ENCODE results near the gene NCBP1. TPM values are rescaled to one million over a fixed set of nuclear protein-coding genes. Genes with fewer than 3 reads are reported as not detected.

The NCBP1 gene
- total RNA-seq, 1 donor from 2014 or later = 55.9 TPM

DNA sequence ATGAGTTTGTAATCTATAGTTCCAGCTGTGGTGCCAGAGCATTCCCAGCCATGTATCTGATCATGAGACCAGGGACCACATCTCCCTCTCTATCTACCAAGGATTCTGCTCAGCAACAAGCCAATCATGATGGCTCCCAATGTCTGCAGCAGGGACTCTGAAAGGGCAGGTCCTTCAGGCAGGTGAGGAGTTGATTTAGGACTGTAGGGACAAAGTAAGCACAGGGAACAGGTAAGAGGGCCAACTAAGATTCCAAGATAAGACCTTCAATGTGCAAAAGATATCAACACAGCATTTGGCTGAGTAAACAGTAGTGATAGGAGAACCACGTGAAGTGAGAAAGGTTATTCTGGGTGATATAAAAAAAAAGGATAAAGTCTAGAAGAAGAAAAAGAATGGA, 55.0 kb downstream of the NCBP1 start:
- Histone ChIP-seq H3K79me2 (ENCODE audit: low read depth) (no peaks in the 10 kb centered on the region), H3K36me3 (peaks cover 9% of the 10 kb centered on the region), H4K20me1 (ENCODE audit: low read depth) (no peaks in the 10 kb centered on the region), H3K4me2 (no peak overlapping the region), H3K4me1 (no peaks in the 10 kb centered on the region), H3K27me3 (no peaks in the 10 kb centered on the region), H3F3A (ENCODE audit: low read depth) (peaks cover 6% of the 10 kb centered on the region), H3K9me3 (ENCODE audit: low read depth) (no peaks in the 10 kb centered on the region), H2AFZ (replicated peaks) (no peak overlapping the region), H3K9ac (no peak overlapping the region), H3K4me3 (no peak overlapping the region), H3K27ac (no peak overlapping the region)
- H3K27ac Mint-ChIP-seq = no peak overlapping the region
- DNase-seq (ENCODE audit: low spot score) = no peak
- H3K36me3 Mint-ChIP-seq = peaks cover 14% of the 10 kb centered on the region
- H3K9me3 Mint-ChIP-seq = no peaks in the 10 kb centered on the region
- H3K4me3 Mint-ChIP-seq = no peak overlapping the region
- TF ChIP-seq, protein P1, sequence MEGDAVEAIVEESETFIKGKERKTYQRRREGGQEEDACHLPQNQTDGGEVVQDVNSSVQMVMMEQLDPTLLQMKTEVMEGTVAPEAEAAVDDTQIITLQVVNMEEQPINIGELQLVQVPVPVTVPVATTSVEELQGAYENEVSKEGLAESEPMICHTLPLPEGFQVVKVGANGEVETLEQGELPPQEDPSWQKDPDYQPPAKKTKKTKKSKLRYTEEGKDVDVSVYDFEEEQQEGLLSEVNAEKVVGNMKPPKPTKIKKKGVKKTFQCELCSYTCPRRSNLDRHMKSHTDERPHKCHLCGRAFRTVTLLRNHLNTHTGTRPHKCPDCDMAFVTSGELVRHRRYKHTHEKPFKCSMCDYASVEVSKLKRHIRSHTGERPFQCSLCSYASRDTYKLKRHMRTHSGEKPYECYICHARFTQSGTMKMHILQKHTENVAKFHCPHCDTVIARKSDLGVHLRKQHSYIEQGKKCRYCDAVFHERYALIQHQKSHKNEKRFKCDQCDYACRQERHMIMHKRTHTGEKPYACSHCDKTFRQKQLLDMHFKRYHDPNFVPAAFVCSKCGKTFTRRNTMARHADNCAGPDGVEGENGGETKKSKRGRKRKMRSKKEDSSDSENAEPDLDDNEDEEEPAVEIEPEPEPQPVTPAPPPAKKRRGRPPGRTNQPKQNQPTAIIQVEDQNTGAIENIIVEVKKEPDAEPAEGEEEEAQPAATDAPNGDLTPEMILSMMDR (IDR thresholded peaks at IDR 0.05) = no peak
- TF ChIP-seq EZH2phosphoT487 (IDR thresholded peaks at IDR 0.05) = no peak
- TF ChIP-seq EZH2 (IDR thresholded peaks at IDR 0.05) = no peak
- peaks cover 2% of the 10 kb centered on the region for H3K4me1 Mint-ChIP-seq
- no peaks in the 10 kb centered on the region for H3K27me3 Mint-ChIP-seq (ENCODE audit: insufficient read depth, low read depth)

DNA sequence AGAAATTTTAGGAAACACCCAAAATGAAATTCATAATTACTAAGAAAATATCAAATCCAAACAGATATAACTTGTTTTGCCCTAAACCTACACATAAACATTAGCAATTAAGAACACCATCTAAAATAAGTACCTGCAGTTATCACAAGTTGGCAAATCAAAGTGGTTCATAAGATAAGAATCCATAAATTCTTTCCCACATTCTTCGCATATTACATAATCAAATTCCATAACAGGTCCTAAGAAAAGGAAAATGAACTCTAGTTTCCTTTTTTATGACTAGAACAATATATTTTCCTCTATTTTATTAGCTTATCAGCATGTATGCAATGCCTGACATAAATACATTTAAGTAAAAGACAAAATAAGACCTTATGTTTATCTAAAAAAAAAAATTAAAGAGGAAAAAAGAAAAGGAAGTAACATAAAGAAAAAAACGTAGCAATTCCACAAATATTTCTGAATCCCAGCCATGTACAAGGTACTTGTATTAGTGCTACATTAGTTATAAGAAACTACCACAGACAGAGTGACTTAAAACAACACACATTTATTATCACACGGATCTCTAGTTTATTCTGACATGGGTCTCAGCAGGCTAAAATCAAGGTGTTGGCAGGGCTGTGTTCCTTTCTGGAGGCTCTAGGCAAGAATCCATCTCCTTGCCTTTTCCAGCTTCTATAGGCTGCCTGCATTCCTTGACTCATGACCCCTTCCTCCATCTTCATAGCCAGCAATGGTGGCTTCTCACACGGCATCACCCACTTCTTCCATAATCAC, 56.0 kb downstream of the NCBP1 start:
- Histone ChIP-seq H4K20me1 (ENCODE audit: low read depth) (peaks cover under 1% of the 10 kb centered on the region), H3F3A (ENCODE audit: low read depth) (no peaks in the 10 kb centered on the region), H3K4me1 (no peaks in the 10 kb centered on the region), H2AFZ (replicated peaks) (no peak overlapping the region), H3K27me3 (no peaks in the 10 kb centered on the region), H3K36me3 (peaks cover 3% of the 10 kb centered on the region), H3K4me2 (no peak overlapping the region), H3K4me3 (no peak overlapping the region), H3K9ac (no peak overlapping the region), H3K9me3 (ENCODE audit: low read depth) (no peaks in the 10 kb centered on the region), H3K79me2 (ENCODE audit: low read depth) (peaks cover 7% of the 10 kb centered on the region), H3K27ac (no peak overlapping the region)
- H3K27me3 Mint-ChIP-seq (ENCODE audit: insufficient read depth, low read depth) = no peaks in the 10 kb centered on the region
- H3K9me3 Mint-ChIP-seq = no peaks in the 10 kb centered on the region
- H3K27ac Mint-ChIP-seq = no peak overlapping the region
- H3K4me3 Mint-ChIP-seq = no peak overlapping the region
- no peak for DNase-seq (ENCODE audit: low spot score)
- TF ChIP-seq, protein P1 (IDR thresholded peaks at IDR 0.05) = no peak
- TF ChIP-seq EZH2 (IDR thresholded peaks at IDR 0.05) (no peak), EZH2phosphoT487 (IDR thresholded peaks at IDR 0.05) (no peak)
- peaks cover 8% of the 10 kb centered on the region for H3K36me3 Mint-ChIP-seq
- peaks cover 8% of the 10 kb centered on the region for H3K4me1 Mint-ChIP-seq

DNA sequence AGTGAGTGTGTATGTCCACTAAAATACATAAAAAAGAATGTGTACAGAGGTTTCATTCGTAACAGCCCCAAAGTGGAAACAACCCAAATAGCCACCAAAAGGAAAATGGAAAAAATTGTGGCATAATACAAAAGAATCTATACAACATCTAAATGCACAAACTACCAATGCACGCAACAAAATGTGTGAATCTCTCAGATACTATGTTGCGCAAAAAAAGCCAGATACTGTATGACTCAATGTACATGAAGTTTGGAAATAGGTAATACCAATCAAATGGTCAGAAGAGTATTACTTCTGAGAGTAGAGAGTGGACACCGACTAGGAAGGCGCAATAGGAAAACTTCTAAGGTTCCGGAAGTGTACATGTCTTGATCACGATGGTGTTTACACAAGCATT, 61.1 kb downstream of the NCBP1 start:
- H3F3A ChIP-seq (ENCODE audit: low read depth) = peaks cover 8% of the 10 kb centered on the region
- Mint-ChIP-seq H3K36me3 (peaks cover 4% of the 10 kb centered on the region), H3K4me3 (no peak overlapping the region), H3K4me1 (peaks cover 31% of the 10 kb centered on the region), H3K27ac (no peak overlapping the region), H3K9me3 (no peaks in the 10 kb centered on the region), H3K27me3 (ENCODE audit: insufficient read depth, low read depth) (no peaks in the 10 kb centered on the region)
- no peak overlapping the region for H3K27ac ChIP-seq
- no peak overlapping the region for H3K4me2 ChIP-seq
- peaks cover 23% of the 10 kb centered on the region for H3K27me3 ChIP-seq
- peaks cover 10% of the 10 kb centered on the region for H3K4me1 ChIP-seq
- no peaks in the 10 kb centered on the region for H3K36me3 ChIP-seq
- no peak for DNase-seq (ENCODE audit: low spot score)
- peaks cover 25% of the 10 kb centered on the region for H3K79me2 ChIP-seq (ENCODE audit: low read depth)
- TF ChIP-seq EZH2 (IDR thresholded peaks at IDR 0.05) = no peak
- TF ChIP-seq, protein P1 (IDR thresholded peaks at IDR 0.05) = no peak
- TF ChIP-seq EZH2phosphoT487 (IDR thresholded peaks at IDR 0.05) = no peak
- H3K4me3 ChIP-seq = no peak overlapping the region
- no peak overlapping the region for H2AFZ ChIP-seq (replicated peaks)
- no peaks in the 10 kb centered on the region for H3K9me3 ChIP-seq (ENCODE audit: low read depth)
- H3K9ac ChIP-seq = no peak overlapping the region
- peaks cover 14% of the 10 kb centered on the region for H4K20me1 ChIP-seq (ENCODE audit: low read depth)

Data from neural progenitor cell (in vitro differentiated cells).